HEK293 (cell line): ENCODE data around the gene CCT3.
A peak's percentile ranks its signal among the peaks of the same experiment; 100 is the strongest.

Experiments used
- BCL11B ChIP-seq: fragments of 450-650 bp; formaldehyde crosslinking; IDR thresholded peaks from 2 replicates; pipeline ENCODE4 v1.5.1; 2016; ENCODE audit warnings: low read depth, missing biosample characterization, missing genetic modification characterization
- BCL6B ChIP-seq: fragments of 450-650 bp; formaldehyde crosslinking; IDR thresholded peaks from 2 replicates; pipeline ENCODE4 v1.5.1; 2017; ENCODE audit warnings: missing biosample characterization, missing genetic modification characterization
- EGR2 ChIP-seq: fragments of 450-650 bp; formaldehyde crosslinking; IDR thresholded peaks from 2 replicates; pipeline ENCODE4 v1.5.1; 2016; ENCODE audit warnings: low read depth, missing biosample characterization, missing genetic modification characterization
- GLIS1 ChIP-seq: fragments of 450-650 bp; formaldehyde crosslinking; IDR thresholded peaks from 2 replicates; pipeline ENCODE4 v1.5.1; 2016; ENCODE audit warnings: missing biosample characterization, missing genetic modification characterization
- HOXC10 ChIP-seq: sonication (generic); formaldehyde crosslinking; IDR thresholded peaks from 2 replicates; pipeline ENCODE4 v1.8.1; 2023; ENCODE audit warnings: mild to moderate bottlenecking, missing genetic modification reagents
- HOXD13 ChIP-seq: sonication (generic); formaldehyde crosslinking; IDR thresholded peaks from 2 replicates; pipeline ENCODE4 v1.8.0; 2022; ENCODE audit warnings: missing genetic modification reagents, borderline replicate concordance
- MEIS1 ChIP-seq: sonication (generic); formaldehyde crosslinking; IDR thresholded peaks from 2 replicates; pipeline ENCODE4 v1.8.1; 2022; ENCODE audit warnings: missing genetic modification reagents, mild to moderate bottlenecking, borderline replicate concordance
- PBX3 ChIP-seq: sonication (generic); formaldehyde crosslinking; IDR thresholded peaks from 2 replicates; pipeline ENCODE4 v1.8.1; 2022; ENCODE audit warnings: mild to moderate bottlenecking, moderate library complexity, missing genetic modification reagents
- PRDM4 ChIP-seq: fragments of 450-650 bp; formaldehyde crosslinking; IDR thresholded peaks from 2 replicates; pipeline ENCODE4 v1.5.1; 2017; ENCODE audit warnings: missing biosample characterization, missing genetic modification characterization
- WT1 ChIP-seq: fragments of 450-650 bp; formaldehyde crosslinking; IDR thresholded peaks from 2 replicates; pipeline ENCODE4 v1.5.1; 2016; ENCODE audit warnings: missing biosample characterization, missing genetic modification characterization
- ZBTB1 ChIP-seq: fragments of 450-650 bp; formaldehyde crosslinking; IDR thresholded peaks from 2 replicates; pipeline ENCODE4 v1.5.1; 2016; ENCODE audit warnings: missing biosample characterization, missing genetic modification characterization
- ZBTB17 ChIP-seq: fragments of 450-650 bp; formaldehyde crosslinking; IDR thresholded peaks from 2 replicates; pipeline ENCODE4 v1.5.1; 2016; ENCODE audit warnings: missing biosample characterization, missing genetic modification characterization
- ZBTB20 ChIP-seq: fragments of 450-650 bp; formaldehyde crosslinking; IDR thresholded peaks from 2 replicates; pipeline ENCODE4 v1.5.1; 2016; ENCODE audit warnings: missing biosample characterization, missing genetic modification characterization
- ZFP69B ChIP-seq: fragments of 450-650 bp; formaldehyde crosslinking; IDR thresholded peaks from 2 replicates; pipeline ENCODE4 v1.5.1; 2016; ENCODE audit warnings: missing biosample characterization, missing genetic modification characterization
- ZNF114 ChIP-seq: fragments of 450-650 bp; formaldehyde crosslinking; IDR thresholded peaks from 2 replicates; pipeline ENCODE4 v1.5.0; 2017; ENCODE audit warnings: missing biosample characterization, missing genetic modification characterization
- ZNF146 ChIP-seq: fragments of 450-650 bp; formaldehyde crosslinking; IDR thresholded peaks from 2 replicates; pipeline ENCODE4 v1.5.1; 2016; ENCODE audit warnings: missing biosample characterization, missing genetic modification characterization
- ZNF16 ChIP-seq: fragments of 450-650 bp; formaldehyde crosslinking; IDR thresholded peaks from 2 replicates; pipeline ENCODE4 v1.5.1; 2016; ENCODE audit warnings: low read depth, missing biosample characterization, missing genetic modification characterization
- ZNF214 ChIP-seq: fragments of 450-650 bp; formaldehyde crosslinking; IDR thresholded peaks from 2 replicates; pipeline ENCODE4 v1.5.1; 2017; ENCODE audit warnings: missing biosample characterization, mild to moderate bottlenecking, missing genetic modification characterization, borderline replicate concordance
- ZNF223 ChIP-seq: fragments of 450-650 bp; formaldehyde crosslinking; IDR thresholded peaks from 2 replicates; pipeline ENCODE4 v1.5.1; 2016; ENCODE audit warnings: missing biosample characterization, missing genetic modification characterization
- ZNF274 ChIP-seq, 2 experiments: fragments of 200-500 bp in 1 of 2; fragments of 450-650 bp in 1 of 2; sonication (Bioruptor generic) in 1 of 2; formaldehyde crosslinking in 1 of 2; IDR thresholded peaks; 2 replicates each; pipeline versions ENCODE4 v1.5.1 to v1.6.1; 2014 to 2016; ENCODE audit warnings: borderline replicate concordance in 1 of 2, inconsistent platforms in 1 of 2, low read length in 1 of 2, missing biosample characterization in 1 of 2, missing genetic modification characterization in 1 of 2
- ZNF341 ChIP-seq: fragments of 450-650 bp; formaldehyde crosslinking; IDR thresholded peaks from 2 replicates; pipeline ENCODE4; 2016; ENCODE audit warnings: low read depth, missing biosample characterization, missing genetic modification characterization
- ZNF362 ChIP-seq: fragments of 450-650 bp; formaldehyde crosslinking; IDR thresholded peaks from 2 replicates; pipeline ENCODE4 v1.5.1; 2016; ENCODE audit warnings: missing biosample characterization, missing genetic modification characterization
- ZNF404 ChIP-seq: fragments of 450-650 bp; formaldehyde crosslinking; IDR thresholded peaks from 2 replicates; pipeline ENCODE4 v1.5.1; 2017; ENCODE audit warnings: missing biosample characterization, missing genetic modification characterization
- ZNF426 ChIP-seq: fragments of 450-650 bp; formaldehyde crosslinking; IDR thresholded peaks from 2 replicates; pipeline ENCODE4 v1.5.1; 2017; ENCODE audit warnings: missing biosample characterization, missing genetic modification characterization, mild to moderate bottlenecking, inconsistent platforms, moderate library complexity
- ZNF549 ChIP-seq: fragments of 450-650 bp; IDR thresholded peaks from 2 replicates; pipeline ENCODE4 v1.5.1; 2018; ENCODE audit warnings: missing biosample characterization, missing genetic modification characterization, mild to moderate bottlenecking, inconsistent platforms, moderate library complexity
- ZNF571 ChIP-seq: fragments of 450-650 bp; formaldehyde crosslinking; IDR thresholded peaks from 2 replicates; pipeline ENCODE4 v1.5.0; 2017; ENCODE audit warnings: missing biosample characterization, missing genetic modification characterization
- ZNF596 ChIP-seq: fragments of 450-650 bp; IDR thresholded peaks from 2 replicates; pipeline ENCODE4 v1.5.0; 2018; ENCODE audit warnings: missing biosample characterization, mild to moderate bottlenecking, missing genetic modification characterization, moderate library complexity
- ZNF623 ChIP-seq: fragments of 450-650 bp; formaldehyde crosslinking; IDR thresholded peaks from 2 replicates; pipeline ENCODE4 v1.5.1; 2016; ENCODE audit warnings: missing biosample characterization, missing genetic modification characterization
- ZNF677 ChIP-seq: fragments of 450-650 bp; IDR thresholded peaks from 2 replicates; pipeline ENCODE4 v1.5.0; 2018; ENCODE audit warnings: missing biosample characterization, mild to moderate bottlenecking, missing genetic modification characterization, moderate library complexity
- ZNF707 ChIP-seq: fragments of 450-650 bp; formaldehyde crosslinking; IDR thresholded peaks from 2 replicates; pipeline ENCODE4 v1.5.1; 2016; ENCODE audit warnings: missing biosample characterization, missing genetic modification characterization
- ZSCAN4 ChIP-seq: fragments of 450-650 bp; formaldehyde crosslinking; IDR thresholded peaks from 2 replicates; pipeline ENCODE4 v1.5.1; 2017; ENCODE audit warnings: missing biosample characterization, missing genetic modification characterization

CCT3 gene

GRCh38 chr1:156338180-156338976 lies at the start of gene CCT3, which contains the start of gene TSACC (continued):
- TF ChIP-seq PRDM4 (tag by site-specific recombination) (no peak), ZNF571 (tag by site-specific recombination) (no peak), ZNF341 (tag by site-specific recombination) (no peak), EGR2 (tag by site-specific recombination) (no peak), ZNF274 (IDR thresholded peaks at IDR 0.05; ENCODE audit: low read length) (no peak), ZNF274 (tag by site-specific recombination; IDR thresholded peaks at IDR 0.05; ENCODE audit: borderline replicate concordance) (no peak), ZBTB1 (tag by site-specific recombination) (no peak), PBX3 (peak; percentile 98), ZNF404 (tag by site-specific recombination) (no peak), ZBTB17 (tag by site-specific recombination) (0 out of 2 replicates have a peak, but pooled peaks have one; percentile 19), ZNF146 (tag by site-specific recombination) (no peak), ZBTB20 (tag by site-specific recombination) (peak; percentile 53; the same call in 1 of the 2 replicates), HOXC10 (CRISPR knock-in tag) (no peak), BCL11B (no peak), ZFP69B (tag by site-specific recombination) (0 out of 2 replicates have a peak, but pooled peaks have one; percentile 14), HOXD13 (CRISPR knock-in tag) (no peak), BCL6B (tag by site-specific recombination) (no peak), GLIS1 (tag by site-specific recombination) (peak; percentile 56), ZNF114 (tag by site-specific recombination) (no peak), ZNF707 (tag by site-specific recombination) (no peak), ZNF596 (tag by site-specific recombination) (no peak), ZNF549 (no peak), ZNF16 (tag by site-specific recombination) (no peak), ZNF223 (tag by site-specific recombination) (no peak), ZNF214 (tag by site-specific recombination) (no peak), MEIS1 (CRISPR knock-in tag) (no peak), ZNF677 (tag by site-specific recombination) (no peak), ZNF362 (tag by site-specific recombination) (no peak), WT1 (tag by site-specific recombination) (peak; percentile 3; the same call in 1 of the 2 replicates), ZNF426 (no peak), ZSCAN4 (0 out of 2 replicates have a peak, but pooled peaks have one; percentile 8), ZNF623 (no peak)
